GM23248 (cell line): ENCODE results near the gene RDX.

Experiments used
- EZH2 ChIP-seq: fragments of 200-600 bp; sonication (generic); IDR thresholded peaks from 2 replicates; pipeline ENCODE4 v1.6.1; 2018; ENCODE audit warnings: antibody characterized with exemption, mild to moderate bottlenecking; ENCODE audit not compliant: insufficient read depth, poor library complexity, severe bottlenecking
- EZH2phosphoT487 ChIP-seq: fragments of 200-600 bp; sonication (generic); IDR thresholded peaks from 2 replicates; pipeline ENCODE4 v1.6.1; 2018; ENCODE audit warnings: antibody characterized with exemption, moderate library complexity, mild to moderate bottlenecking, low read depth; ENCODE audit not compliant: insufficient read depth

GRCh38 chr11:110217223-110217877 is 79.1 kb downstream of the RDX start:
- TF ChIP-seq EZH2 (no peak), EZH2phosphoT487 (no peak)
